GM12874 (cell line): ENCODE results near the gene RUNX1.

ENCODE experiments used
- TF ChIP-seq, protein P1 (sequence below): IDR thresholded peaks from 2 replicates; pipeline ENCODE4 v1.5.1; 2011; ENCODE audit warnings: low read depth, mild to moderate bottlenecking, control low read depth, low read length, moderate library complexity; ENCODE audit not compliant: insufficient read depth

Gene RUNX1

GRCh38 chr21:34821717-34822116 is 227.4 kb downstream of the RUNX1 start:
- TF ChIP-seq, protein P1, sequence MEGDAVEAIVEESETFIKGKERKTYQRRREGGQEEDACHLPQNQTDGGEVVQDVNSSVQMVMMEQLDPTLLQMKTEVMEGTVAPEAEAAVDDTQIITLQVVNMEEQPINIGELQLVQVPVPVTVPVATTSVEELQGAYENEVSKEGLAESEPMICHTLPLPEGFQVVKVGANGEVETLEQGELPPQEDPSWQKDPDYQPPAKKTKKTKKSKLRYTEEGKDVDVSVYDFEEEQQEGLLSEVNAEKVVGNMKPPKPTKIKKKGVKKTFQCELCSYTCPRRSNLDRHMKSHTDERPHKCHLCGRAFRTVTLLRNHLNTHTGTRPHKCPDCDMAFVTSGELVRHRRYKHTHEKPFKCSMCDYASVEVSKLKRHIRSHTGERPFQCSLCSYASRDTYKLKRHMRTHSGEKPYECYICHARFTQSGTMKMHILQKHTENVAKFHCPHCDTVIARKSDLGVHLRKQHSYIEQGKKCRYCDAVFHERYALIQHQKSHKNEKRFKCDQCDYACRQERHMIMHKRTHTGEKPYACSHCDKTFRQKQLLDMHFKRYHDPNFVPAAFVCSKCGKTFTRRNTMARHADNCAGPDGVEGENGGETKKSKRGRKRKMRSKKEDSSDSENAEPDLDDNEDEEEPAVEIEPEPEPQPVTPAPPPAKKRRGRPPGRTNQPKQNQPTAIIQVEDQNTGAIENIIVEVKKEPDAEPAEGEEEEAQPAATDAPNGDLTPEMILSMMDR: no peak

- TF ChIP-seq, protein P1: no peak
These were observed 229.1 kb downstream of the RUNX1 start for GRCh38 chr21:34820051-34820450.

DNA sequence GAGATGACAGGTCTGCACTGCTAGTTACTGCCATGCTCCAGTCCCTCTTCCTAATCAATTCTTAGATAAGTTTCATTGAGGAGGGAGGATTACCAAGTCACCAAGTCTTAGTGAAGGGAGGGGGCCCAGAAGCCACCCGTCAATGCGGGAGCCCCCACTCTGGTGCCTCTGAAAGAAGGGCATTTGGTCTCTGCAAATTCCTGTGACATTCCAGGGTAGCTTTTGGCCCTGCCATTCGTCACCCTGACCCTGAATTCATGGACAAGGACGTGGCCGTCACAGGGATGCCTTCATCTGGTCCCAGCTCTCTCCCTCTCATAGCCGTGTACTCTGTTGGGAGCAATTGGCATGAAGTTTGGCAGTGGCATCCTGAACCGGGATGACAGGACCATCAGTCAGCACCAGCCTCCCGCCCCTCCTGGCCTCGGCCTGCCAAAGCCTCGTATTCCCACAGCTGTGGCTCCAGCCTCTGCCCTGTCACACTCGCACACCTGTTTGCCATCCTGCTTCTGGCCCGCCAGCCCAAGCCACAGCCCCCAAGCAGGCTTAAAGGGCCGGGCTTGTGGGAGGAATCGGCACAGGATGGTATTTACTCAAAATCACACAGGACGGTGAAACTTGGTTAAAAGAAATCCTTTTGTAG is 229.6 kb downstream of the RUNX1 start:
- TF ChIP-seq, protein P1: no peak

DNA sequence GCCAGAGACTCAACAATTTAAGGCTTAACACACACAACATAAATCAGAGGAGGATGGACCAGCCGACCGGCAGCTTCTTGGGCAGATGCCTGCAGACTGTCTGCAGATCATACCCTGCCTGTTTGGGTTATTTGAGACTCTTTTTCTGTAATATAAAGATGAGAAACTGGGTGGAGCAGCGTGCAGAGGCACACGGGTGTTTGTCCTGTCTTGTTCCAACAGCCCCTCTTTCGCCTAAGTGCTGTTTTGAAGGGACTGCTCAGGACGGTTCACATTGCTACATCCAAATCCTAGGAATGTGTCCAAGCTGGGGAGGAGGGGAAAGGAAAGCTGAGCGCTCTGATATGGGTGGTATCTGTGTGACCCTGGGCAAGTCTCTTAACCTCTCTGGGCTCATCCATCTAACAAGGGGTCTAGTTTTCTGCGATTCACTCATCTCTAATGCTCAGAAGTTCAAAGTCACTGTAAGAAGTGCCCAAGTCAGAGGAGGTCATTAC is 230.4 kb downstream of the RUNX1 start:
- TF ChIP-seq, protein P1: no peak

GRCh38 chr21:34817821-34818661 is 231.1 kb downstream of the RUNX1 start:
- TF ChIP-seq, protein P1: no peak

- TF ChIP-seq, protein P1: no peak
These were observed 233.0 kb downstream of the RUNX1 start for GRCh38 chr21:34815831-34816705.

GRCh38 chr21:34814529-34814951 is 234.6 kb downstream of the RUNX1 start:
- TF ChIP-seq, protein P1: no peak
